Activated CD8-positive, alpha-beta memory T cell treated with anti-CD3 and anti-CD28 coated beads for 48 hours (primary cell): ENCODE results near the gene PRMT7.

Experiments
- DNase-seq, 3 experiments: peaks; one replicate each; pipeline ENCODE4 v3.0.0-alpha.2; 2020; ENCODE audit warnings: low read depth in 2 of 3, low spot score in 2 of 3

Gene PRMT7

GRCh38 chr16:68310774-68311511 lies at the start of gene PRMT7, which contains the start of gene SLC7A6OS:
Gene PRMT7, plus strand, starts transcription at chr16:68311019. Its CDS starts 4,961 bp downstream, at chr16:68315980.
Gene SLC7A6OS, minus strand, starts transcription at chr16:68310946. Its CDS starts 20 bp downstream, at chr16:68310926.
- peak; percentile 60 to 83 (median 74) for DNase-seq

GRCh38 chr16:68263559-68264127 lies 47.2 kb upstream of the PRMT7 start:
- no peak for DNase-seq

GRCh38 chr16:68264128-68265077 lies 46.4 kb upstream of the PRMT7 start, which contains the start of gene SLC7A6:
Gene SLC7A6, plus strand, starts transcription at chr16:68264526. Its CDS starts 10,201 bp downstream, at chr16:68274727.
- DNase-seq, result peak; percentile 69 to 77 (median 71)

DNA sequence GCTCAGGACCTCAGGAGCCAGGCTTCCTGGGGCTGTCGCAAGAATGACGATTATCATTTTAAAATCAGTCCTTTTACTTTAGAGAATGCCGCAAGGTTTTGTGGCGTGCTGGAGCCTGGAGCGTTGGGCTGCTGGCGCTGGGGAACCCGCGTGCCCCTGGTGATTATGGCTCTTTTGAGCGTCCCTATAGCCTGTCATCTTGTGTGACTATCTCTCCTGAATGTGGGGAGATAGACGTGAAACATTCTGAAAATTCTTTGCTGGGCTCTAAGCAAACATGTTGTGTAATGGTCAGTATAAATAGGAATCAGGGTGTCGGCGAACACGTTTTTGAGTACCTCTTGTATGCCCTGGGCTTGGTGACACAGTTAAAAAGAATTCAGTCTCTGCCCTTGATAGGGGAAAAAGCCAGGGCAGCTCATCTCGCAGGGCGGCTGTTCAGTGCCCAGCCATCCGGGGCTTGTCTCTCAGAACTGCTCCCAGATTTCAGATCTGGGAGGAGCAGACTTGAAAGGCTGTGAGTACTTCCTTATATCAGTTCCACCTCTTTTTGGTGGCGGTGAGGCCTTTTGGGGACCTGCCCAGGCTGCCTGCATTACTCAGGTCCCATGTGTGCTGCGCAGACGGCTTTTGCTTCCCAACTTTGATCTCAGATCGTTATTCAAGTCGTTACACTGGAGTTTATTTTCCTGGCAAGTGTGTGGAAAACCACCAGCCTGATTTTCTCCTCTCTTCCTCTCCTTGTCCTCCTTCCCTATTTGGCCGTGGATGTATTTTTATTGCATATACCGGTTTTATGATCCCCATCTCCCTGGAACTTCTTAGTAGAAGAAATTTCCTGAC lies 45.5 kb upstream of the PRMT7 start:
- no peak for DNase-seq

DNA sequence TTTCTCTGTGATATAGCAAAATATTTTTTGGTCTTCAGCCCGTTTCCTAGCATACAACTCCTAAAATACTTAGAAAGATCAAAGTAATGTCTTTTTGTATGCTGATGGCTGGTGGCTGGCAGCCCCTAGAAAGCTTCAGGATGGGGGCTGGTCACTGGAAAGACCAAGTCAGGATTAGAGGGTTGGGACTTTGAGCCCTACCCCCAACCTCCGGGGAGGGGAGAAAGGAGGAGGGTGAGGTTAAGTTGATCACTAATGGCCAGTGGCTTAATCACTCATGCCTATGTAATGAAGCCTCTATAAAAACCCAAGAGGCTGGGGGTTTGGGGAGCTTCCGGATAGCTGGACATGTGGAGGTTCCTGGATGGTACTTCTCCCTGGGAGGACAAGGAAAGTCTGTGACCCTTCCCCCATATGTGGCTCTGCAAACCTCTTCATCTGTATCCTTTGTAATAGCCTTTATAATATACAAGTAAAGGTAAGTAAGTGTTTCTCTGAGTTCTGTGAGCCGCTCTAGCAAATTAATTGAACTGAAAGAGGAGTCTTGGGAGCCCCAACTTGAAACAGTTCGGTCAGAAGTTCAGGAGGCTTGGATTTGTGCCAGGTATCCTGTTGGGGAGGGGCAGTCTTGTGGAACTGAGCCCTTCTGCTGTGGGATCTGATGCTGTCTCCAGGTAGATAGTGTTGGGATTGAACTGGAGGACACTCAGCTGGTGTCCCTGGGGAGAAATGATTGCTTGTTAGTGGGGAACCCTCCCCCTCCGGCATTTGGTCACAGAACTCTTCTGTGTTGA lies 43.0 kb upstream of the PRMT7 start:
- no peak for DNase-seq

DNA sequence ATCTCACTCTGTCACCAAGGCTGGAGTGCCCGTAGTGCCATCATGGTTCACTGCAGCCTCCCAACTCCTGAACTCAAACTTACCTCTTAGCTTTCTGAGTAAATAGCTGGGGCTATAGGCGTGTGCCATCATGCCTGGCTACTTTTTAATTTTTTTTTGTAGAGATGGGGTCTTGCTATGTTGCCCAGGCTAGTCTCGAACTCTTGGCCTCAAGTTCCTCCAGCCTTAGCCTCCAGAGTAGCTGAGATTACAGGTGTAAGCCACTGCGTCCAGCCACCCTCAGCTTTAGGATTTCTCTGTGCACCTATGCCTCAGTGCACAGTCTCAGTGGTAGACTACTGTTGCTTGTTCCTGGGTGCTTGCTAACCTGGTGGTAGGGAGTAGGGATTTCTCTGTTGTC lies 41.0 kb upstream of the PRMT7 start:
- DNase-seq, result no peak

DNA sequence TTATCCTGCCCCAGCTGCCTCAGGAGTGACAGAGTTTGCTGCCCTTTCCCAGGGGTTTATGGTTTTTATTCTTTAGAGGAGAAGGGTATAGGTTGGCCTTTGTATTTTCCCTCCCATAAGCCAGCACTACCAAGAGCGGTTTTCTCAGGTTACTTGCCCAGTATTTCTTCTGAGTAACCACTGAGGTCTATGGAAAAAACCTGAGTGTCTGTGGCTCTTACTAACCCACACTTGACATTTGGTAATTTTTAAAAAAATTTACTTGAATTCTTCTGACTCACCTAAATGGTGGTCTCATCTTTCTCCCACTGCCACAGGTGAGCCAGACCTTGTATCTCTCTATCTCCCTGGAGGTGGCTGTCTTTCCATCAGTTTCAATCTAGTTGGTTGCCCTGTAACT lies 40.5 kb upstream of the PRMT7 start:
- no peak for DNase-seq

- DNase-seq, result no peak
Observed at GRCh38 chr16:68272507-68273209, 38.2 kb upstream of the PRMT7 start.

- DNase-seq, result no peak
Observed at GRCh38 chr16:68273459-68273858, 37.4 kb upstream of the PRMT7 start.

- no peak for DNase-seq
Observed at GRCh38 chr16:68273896-68274295, 36.9 kb upstream of the PRMT7 start.

- no peak for DNase-seq
Observed at GRCh38 chr16:68274441-68274840, 36.4 kb upstream of the PRMT7 start.

GRCh38 chr16:68275611-68276191 lies 35.1 kb upstream of the PRMT7 start:
- DNase-seq, result no peak

- DNase-seq, result no peak
Observed at GRCh38 chr16:68276223-68276622, 34.6 kb upstream of the PRMT7 start.

DNA sequence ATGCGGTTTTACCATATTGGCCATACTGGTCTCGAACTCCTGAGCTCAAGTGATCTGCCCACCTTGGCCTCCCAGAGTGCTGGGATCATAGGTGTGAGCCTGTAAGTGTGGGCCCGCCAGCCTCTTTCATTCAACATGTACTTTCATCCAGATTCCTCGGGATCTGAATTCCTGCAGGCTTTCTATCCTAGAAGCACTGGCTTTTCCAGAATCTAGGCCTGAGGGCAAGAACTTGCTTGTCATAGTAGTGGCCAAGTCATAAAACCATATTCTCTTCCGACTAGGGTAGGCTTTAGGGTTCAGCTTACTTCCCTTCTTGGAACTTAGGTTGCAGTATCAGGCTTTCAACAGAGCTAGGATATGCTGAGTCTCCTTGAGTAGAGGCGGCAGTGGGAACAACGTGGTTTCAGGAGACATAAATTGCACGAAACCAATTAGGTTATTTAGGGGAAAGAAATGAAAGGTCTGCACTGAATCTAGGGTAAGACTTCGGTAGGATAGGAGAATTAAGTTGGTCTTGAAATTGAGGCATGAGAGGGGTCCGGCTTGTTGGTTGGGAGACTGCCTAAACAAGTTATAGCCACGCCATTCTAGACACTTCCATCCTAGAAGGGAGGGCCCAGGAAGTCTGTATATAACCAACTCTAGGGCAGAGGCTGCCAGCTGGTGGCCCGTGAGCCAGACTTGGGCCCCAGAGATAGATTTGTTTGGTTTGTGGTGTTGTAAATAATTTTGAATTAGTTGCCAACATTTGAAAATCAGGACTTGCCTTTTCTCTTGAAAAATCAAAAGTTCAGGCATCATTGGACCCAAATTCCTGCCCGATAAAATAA lies 30.9 kb upstream of the PRMT7 start:
- DNase-seq, result no peak

DNA sequence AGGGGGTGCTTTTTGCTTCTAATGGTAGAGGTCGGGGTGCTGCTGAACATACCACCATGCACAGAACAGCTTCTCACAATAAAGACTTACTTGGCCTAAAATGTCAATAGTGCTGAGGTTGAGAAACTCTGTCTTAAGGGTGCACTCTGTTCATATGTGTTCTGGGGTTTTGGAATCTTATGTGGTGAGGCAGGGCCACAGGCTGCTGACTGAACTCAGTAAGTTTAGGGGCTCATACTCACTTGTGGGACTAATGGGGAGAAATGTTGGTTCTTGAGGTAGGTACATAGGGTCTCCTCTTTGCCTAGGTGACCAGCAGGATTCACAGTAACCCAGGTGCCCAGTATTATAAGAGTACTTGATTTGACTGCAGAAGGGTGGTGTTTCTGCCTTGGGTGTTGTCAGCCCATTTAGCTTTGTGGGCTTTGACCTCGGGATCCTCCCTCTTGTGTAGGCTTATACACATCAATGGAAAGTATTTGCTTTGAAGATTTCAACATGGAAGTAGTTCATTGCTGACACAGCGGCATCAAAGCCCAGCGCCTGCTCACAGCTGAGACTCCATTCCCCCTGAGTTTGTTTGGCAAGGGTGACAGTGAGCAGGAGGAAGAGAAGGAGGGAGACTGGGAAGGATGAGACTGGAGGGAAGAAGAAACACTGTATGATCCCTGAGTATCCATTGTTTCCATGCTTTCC lies 29.3 kb upstream of the PRMT7 start:
- no peak for DNase-seq

DNA sequence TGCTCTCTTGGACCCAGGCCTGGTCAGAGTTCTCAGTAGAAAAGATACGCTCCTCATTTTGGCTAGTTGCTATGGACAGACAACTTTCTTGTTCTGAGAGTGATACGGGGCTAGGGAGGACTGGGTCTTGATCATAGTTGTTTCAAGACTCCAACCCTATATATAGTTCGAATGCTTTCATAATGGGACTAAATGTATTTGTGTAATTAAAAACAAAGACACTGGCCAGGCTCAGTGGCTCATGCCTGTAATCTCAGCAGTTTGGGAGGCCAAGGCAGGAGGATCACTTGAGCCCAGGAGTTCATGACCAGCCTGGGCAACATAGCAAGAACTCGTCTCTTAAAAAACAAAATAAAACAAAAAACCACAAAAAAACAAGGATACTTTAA lies 28.8 kb upstream of the PRMT7 start:
- no peak for DNase-seq

- no peak for DNase-seq
Observed at GRCh38 chr16:68283346-68283745, 27.5 kb upstream of the PRMT7 start.
